ENCODE data around the gene NRXN2. TPM values are rescaled to one million over a fixed set of nuclear protein-coding genes. Genes with fewer than 3 reads are reported as not detected.
"Not testable (repeated sequence)": the region's sequence is repeated elsewhere in the genome, so short reads cannot be mapped to it uniquely, and the experiment has no call there.

Gene NRXN2
- total RNA-seq, 2 donors from 2014 or later: 0.84 to 1.3 TPM

DNA sequence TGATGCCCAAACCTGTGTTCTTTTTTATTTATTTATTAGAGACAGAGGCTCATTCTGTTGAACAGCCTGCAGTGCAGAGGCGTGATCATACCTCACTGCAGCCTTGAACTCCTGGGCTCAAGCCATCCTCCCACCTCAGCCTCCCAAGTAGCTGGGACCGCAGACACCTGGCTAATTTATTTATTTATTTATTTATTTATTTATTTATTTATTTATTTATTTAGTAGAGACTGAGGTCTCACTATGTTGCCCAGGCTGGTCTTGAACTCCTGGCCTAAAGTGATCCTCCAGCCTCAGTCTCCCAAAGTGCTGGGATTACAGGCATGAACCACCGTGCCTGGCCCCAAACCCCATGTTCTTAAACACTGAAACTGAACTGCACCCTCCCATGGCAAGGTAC, 161.6 kb downstream of the NRXN2 start:
- DNase-seq (ENCODE audit: low spot score in 2 of 2): not testable (repeated sequence)

DNA sequence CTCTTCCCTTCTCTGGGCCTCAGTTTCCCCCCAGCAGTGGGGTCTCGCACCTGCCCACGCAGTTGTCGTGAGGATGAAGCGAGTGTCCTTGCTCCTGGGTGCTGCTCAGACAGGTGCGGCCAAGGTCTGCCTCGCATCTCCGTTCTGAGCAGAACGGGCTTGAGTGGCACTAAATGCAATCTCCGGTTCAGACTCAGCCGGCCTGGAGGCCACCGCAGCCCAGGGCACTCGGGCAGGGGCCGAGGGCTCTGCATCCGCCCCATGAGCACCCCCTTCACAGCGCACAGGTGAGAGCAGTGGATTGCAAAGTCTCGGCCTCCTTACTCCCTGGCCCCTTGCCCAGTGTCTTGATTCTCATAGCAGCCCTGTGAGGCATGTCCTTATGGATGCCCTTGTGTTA, 162.1 kb downstream of the NRXN2 start:
- DNase-seq (ENCODE audit: low spot score in 2 of 2) (no peak), ATAC-seq (no peak)
- H3K36me3 Mint-ChIP-seq: no peaks in the 10 kb centered on the region
- no peak overlapping the region for H3K27ac Mint-ChIP-seq
- H3K9me3 Mint-ChIP-seq: no peaks in the 10 kb centered on the region

More for the DNA sequence above, 161.6 kb downstream of the NRXN2 start:
- not testable (repeated sequence) for H3K9me3 Mint-ChIP-seq, ATAC-seq, H3K27ac Mint-ChIP-seq, H3K36me3 Mint-ChIP-seq

DNA sequence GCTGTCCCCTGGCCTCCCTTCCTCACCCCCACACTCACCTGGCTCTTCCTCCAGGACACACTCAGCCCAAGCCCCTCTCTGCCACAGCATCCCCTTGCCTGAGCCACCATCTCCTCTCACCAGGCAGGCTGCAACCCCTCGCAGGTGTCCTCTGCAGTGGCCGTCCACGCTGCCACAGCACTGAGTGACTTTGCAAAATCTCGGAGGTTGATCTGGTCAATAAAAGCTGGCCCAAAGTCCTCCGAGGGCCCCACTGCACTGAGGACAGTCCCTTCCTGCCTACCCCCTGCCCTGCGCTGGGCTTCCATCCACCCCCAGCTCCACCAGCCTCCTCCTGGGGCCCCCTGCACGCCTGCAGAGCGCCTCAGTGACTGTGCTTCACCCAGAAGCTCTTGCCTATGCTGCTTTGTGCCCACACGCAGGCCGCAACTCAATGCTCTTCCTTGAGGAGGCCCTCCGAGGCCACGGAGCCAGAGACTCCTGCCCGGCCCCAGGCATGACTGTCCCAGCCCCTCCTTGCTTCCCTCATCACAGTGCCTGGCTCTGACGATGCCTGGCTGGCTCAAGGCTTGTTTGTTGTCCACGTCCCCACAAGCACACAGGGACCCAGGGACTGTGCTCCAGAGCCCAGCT, 162.7 kb downstream of the NRXN2 start:
- Mint-ChIP-seq H3K36me3 (no peaks in the 10 kb centered on the region), H3K27ac (no peak overlapping the region), H3K9me3 (no peaks in the 10 kb centered on the region)
- ATAC-seq (no peak), DNase-seq (ENCODE audit: low spot score in 2 of 2) (no peak)

DNA sequence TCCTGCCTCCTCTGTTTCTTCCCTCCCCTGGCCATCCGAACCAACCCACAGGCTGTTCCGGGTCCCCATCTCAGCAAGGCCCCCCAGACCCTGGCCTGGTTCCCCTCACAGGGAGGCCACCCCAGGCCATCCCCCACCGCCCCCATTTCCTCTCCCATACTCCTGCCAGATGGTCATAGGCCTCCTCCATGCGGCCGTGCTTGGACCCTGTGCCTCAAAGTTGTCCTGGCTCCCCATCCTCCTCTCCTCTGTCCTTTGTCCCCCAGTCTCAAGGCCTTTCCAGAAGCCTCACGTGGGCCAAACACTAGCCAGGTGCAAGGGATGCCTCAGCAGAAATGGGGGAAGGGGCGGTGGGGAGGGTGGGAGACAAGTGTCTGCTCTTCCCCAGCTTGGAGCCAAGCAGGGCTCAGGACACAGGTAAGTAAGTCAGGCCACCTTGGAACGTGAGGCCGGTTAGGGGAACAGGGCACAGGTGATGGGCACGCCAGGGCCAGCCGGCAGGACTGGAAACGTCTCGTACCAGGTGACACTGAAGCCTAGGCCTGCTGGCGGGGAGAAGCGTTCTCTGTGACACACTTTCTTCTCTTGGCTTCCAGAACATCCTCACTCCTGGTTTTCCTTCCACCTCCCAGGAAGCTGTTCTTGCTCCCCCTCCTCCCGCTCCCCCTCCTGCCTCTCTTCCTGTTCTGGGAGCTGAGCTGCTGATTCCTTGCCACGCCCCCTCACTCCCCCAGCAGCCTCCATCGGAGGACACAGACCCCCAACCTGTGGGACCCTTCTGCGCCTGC, 163.5 kb downstream of the NRXN2 start:
- no peak overlapping the region for H3K27ac Mint-ChIP-seq
- ATAC-seq (no peak), DNase-seq (ENCODE audit: low spot score in 2 of 2) (no peak)
- H3K36me3 Mint-ChIP-seq: no peaks in the 10 kb centered on the region
- no peaks in the 10 kb centered on the region for H3K9me3 Mint-ChIP-seq

DNA sequence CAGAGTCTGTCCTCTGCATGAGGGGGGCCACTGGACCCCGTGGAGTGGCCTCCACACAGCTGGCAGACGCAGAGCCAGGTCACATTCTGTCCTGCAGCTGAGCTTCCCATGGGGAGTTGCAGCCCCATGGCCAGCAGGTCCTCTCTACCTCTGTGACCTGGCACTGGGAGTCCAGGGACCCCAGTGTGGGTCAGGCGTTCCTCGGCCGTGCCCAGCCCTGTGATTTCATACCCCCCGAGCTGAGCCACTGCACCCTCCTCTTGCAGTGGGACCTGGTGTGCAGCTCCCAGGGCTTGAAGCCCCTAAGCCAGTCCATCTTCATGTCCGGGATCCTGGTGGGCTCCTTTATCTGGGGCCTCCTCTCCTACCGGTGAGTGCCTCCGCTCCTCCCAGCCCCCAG, 164.1 kb downstream of the NRXN2 start:
- no peaks in the 10 kb centered on the region for H3K9me3 Mint-ChIP-seq
- peak overlapping the region in 1 of 2 donors; percentile 26 for H3K27ac Mint-ChIP-seq
- DNase-seq (ENCODE audit: low spot score in 2 of 2) (no peak), ATAC-seq (no peak)
- H3K36me3 Mint-ChIP-seq: no peaks in the 10 kb centered on the region

DNA sequence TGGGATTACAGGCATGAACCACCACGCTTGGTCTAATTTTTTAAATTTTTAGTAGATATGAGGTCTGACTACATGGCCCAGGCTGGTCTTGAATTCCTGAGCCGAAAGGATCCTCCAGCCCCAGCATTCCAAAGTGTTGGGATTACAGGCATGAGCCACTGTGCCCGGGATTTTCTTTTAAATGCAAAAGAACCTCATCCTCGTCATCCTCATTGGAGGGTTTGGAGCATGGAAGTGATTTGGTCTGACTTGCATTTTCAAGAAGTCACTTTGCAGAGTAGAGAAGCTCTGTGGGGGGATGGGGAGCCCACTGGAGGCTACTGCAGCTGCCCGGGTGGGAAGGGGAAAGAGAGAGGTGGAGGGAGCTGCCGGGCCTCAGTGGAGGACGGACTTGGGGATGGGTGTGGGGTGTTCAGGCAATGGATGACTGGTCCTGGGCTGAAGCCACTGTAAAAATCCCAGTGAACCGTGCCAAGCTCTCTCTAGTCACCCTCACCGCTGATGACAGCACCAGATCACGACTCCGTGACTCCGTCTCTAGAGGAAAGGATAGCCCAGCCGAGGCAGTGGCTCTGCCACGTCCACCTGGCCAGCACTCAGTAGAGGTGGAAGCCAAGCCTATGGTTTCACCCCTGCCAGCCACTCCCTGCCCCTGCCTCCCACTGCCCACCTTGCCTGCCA, 164.8 kb downstream of the NRXN2 start:
- Mint-ChIP-seq H3K36me3 (no peaks in the 10 kb centered on the region), H3K9me3 (peaks cover 0 to under 1% of the 10 kb centered on the region in 2 donors), H3K27ac (no peak overlapping the region)
- DNase-seq (ENCODE audit: low spot score in 2 of 2) (no peak), ATAC-seq (no peak)

DNA sequence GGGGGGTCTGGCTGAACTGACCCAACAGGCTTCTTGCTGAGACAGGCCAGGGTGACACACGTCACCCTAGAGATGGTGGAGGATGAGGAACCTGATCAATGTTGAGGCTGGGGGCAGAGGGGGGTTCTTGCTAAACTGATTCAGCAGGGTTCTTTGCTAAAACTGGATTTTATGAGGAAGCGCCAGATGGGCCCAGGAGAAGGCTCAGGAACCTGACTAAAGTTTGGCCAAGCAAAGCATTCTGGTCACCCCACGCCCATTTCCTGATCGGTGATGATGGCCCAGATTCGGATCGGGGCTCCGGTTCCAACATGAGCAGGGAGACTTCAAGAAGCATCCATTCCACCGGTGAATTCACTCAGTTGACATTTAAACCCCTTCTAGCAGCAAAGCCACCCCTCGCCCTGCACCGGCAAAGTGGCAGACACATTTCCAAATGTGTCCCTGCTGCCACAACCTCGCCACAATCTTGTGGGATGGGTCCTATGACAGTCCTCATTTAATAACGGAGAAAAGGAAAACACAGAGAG, 166.2 kb downstream of the NRXN2 start:
- DNase-seq (ENCODE audit: low spot score in 2 of 2) (no peak), ATAC-seq (no peak)
- H3K36me3 Mint-ChIP-seq: no peaks in the 10 kb centered on the region
- H3K9me3 Mint-ChIP-seq: peaks cover 0 to 11% of the 10 kb centered on the region in 2 donors
- no peak overlapping the region for H3K27ac Mint-ChIP-seq

Other genes starting within 250 kb of the NRXN2 start
- not detected for gene SLC22A11, start 167.3 kb downstream of the NRXN2 start, total RNA-seq
- gene SLC22A12, start 132.0 kb downstream of the NRXN2 start, total RNA-seq: not detected
- gene RASGRP2, start 20.9 kb upstream of the NRXN2 start, total RNA-seq: 10 to 100 TPM; 12.5 to 12.6 TPM
- gene PYGM, start 36.8 kb upstream of the NRXN2 start, total RNA-seq: 1 to 10 TPM in 1 of 2 donors, under 1 TPM in 1; 0.87 to 2.3 TPM
- gene SF1, start 55.3 kb upstream of the NRXN2 start, total RNA-seq: 100 to 1,000 TPM; 323 to 406 TPM
- 10 to 100 TPM; 67.7 to 83.2 TPM for gene MAP4K2, start 80.0 kb upstream of the NRXN2 start, total RNA-seq
- gene MEN1, start 87.4 kb upstream of the NRXN2 start, total RNA-seq: 10 to 100 TPM in 1 of 2 donors, 1 to 10 TPM in 1; 9.7 to 35.1 TPM
- gene CDC42BPG, start 121.5 kb upstream of the NRXN2 start, total RNA-seq: under 1 TPM; 0.61 to 0.76 TPM
- 100 to 1,000 TPM in 1 of 2 donors, 10 to 100 TPM in 1; 93.1 to 123 TPM for gene EHD1, start 155.4 kb upstream of the NRXN2 start, total RNA-seq
- 10 to 100 TPM; 21.2 to 26.8 TPM for gene ATG2A, start 194.0 kb upstream of the NRXN2 start, total RNA-seq
- gene PPP2R5B, start 201.5 kb upstream of the NRXN2 start, total RNA-seq: 10 to 100 TPM in 1 of 2 donors, 1 to 10 TPM in 1; 2.8 to 29.9 TPM
- not detected for gene GPHA2, start 212.7 kb upstream of the NRXN2 start, total RNA-seq
- under 1 TPM in 1 of 2 donors, not detected in 1; 0.45 TPM for gene MAJIN, start 248.9 kb upstream of the NRXN2 start, total RNA-seq